ENCODE measurements around the gene MMP2.

The MMP2 gene

GRCh38 chr16:55508941-55509931, 30.2 kb downstream of the MMP2 start, which contains the start of gene LPCAT2:
Gene LPCAT2 (plus strand): TSS chr16:55509072. CDS start chr16:55509182, 110 bp downstream.
- no peak for FAIRE-seq
- peak; percentile 65 for DNase-seq (ENCODE audit: insufficient read length, low spot score)

GRCh38 chr16:55510185-55510805, 31.3 kb downstream of the MMP2 start:
- no peak for DNase-seq (ENCODE audit: insufficient read length, low spot score)
- FAIRE-seq = no peak

DNA sequence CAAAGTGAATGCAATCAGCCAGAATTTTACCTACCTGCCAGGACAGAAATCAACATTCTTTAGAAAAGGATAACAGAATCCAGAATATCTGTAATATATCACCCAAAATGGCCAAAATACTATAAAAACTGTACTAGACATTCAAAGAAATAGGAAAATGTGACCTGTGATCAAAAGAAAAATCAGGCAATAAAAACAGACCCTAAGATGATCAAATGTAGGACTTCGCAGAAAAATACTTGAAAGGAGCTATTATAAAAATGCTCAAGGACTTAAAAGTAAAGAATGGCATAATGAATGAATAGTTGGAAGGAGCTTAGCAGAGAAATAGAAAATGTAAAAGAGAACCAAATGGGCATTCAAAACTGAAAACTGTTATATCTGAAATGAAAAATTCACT, 33.9 kb downstream of the MMP2 start:
- DNase-seq (ENCODE audit: insufficient read length, low spot score) (no peak), FAIRE-seq (no peak)

GRCh38 chr16:55513616-55514015, 34.6 kb downstream of the MMP2 start:
- FAIRE-seq (no peak), DNase-seq (ENCODE audit: insufficient read length, low spot score) (no peak)

DNA sequence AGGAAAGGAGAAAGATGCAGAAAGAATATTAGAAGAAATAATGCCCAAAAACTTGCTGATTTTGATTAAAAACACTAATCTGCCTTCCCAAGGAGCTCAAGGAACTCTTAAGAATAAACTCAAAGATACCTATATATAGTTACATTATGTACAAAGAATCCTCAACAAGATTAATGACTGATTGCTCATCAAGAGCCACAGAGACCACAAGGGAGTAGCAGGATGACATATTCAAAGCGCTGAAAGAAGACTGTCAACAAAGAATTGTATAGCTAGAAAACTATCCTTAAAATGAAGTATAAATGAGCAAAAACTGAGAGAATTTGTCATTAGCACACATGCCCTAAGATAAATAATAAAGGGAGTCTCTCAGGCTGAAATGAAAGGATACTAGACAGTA, 36.1 kb downstream of the MMP2 start:
- DNase-seq (ENCODE audit: insufficient read length, low spot score) (no peak), FAIRE-seq (no peak)

- DNase-seq (ENCODE audit: insufficient read length, low spot score) (no peak), FAIRE-seq (no peak)
Observed at GRCh38 chr16:55521792-55522191, 42.8 kb downstream of the MMP2 start.

- DNase-seq (ENCODE audit: insufficient read length, low spot score) (no peak), FAIRE-seq (no peak)
Observed at GRCh38 chr16:55526441-55526840, 47.4 kb downstream of the MMP2 start.

DNA sequence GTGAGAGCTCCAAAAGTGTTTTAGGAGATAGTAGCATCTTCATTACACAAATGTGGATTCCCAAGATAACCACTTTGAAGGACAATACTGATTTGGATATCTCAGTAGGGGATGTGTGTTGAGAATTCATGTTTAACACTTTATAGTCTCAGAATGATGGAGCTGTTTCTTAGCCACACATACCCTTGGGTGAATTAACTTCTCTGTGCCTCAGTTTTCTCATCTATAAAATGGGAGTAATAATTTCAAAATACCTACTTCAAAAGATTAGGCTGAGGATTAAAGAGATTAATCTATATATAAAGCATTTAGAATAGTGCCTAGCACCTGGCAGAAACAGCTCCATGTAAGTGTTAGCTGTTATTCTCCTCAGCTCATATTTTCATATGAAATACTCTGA, 48.9 kb downstream of the MMP2 start:
- DNase-seq (ENCODE audit: insufficient read length, low spot score) (no peak), FAIRE-seq (no peak)

GRCh38 chr16:55529018-55529417, 50.0 kb downstream of the MMP2 start:
- DNase-seq (ENCODE audit: insufficient read length, low spot score) (no peak), FAIRE-seq (no peak)

DNA sequence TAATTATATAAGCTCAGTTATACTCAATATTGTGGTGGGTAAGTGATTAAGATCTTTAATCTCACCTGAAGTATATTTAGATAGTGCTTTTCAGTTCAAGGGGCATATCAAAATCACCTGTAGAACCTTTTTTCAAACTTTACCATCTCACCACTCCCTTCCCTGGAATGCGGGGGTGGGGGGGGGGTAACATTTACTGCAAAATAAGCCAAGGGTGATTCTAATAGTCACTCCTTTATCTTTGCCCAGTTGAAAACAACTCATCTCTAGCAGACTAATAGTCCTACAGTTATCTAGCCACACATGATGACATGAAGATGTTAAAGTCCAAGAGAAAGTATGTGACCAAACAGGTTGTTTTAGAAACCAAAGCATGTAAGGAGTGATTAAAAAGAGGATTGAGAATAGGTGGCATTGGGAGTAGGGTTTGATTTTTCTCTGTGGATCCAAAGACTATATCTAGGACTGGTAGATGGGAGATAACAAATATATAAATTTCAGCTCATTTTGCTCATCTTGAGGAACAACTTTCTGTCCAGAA, 51.4 kb downstream of the MMP2 start:
- DNase-seq (ENCODE audit: insufficient read length, low spot score) (no peak), FAIRE-seq (no peak)

- no peak for FAIRE-seq
Observed at GRCh38 chr16:55532227-55532626, 53.2 kb downstream of the MMP2 start.

GRCh38 chr16:55534756-55535155, 55.8 kb downstream of the MMP2 start:
- no peak for FAIRE-seq

More at GRCh38 chr16:55532227-55532626, 53.2 kb downstream of the MMP2 start:
- DNase-seq (ENCODE audit: insufficient read length, low spot score) = no peak

DNA sequence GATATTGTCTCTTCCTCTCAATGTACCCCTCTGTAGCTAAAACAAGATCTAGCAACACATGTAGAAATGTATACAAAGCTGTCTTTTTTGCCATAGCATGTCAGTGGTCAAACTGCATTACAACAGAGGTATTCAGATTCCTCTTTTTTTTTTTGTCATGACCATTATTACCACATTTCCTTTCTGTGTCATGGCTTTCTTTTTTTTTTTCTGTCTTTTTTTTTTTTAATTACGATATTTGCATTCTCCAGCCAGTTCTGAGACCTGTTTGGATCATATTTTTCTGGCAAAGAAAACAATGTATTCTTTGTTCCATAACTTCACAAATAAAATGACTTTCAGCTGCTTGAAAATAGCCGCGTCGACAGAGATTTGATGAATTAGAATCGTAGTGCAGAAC, 60.1 kb downstream of the MMP2 start:
- FAIRE-seq (no peak), DNase-seq (ENCODE audit: insufficient read length, low spot score) (no peak)

More at GRCh38 chr16:55534756-55535155, 55.8 kb downstream of the MMP2 start:
- DNase-seq (ENCODE audit: insufficient read length, low spot score) = no peak

- no peak for DNase-seq (ENCODE audit: insufficient read length, low spot score)
- FAIRE-seq = no peak
Observed at GRCh38 chr16:55539488-55539887, 60.5 kb downstream of the MMP2 start.

DNA sequence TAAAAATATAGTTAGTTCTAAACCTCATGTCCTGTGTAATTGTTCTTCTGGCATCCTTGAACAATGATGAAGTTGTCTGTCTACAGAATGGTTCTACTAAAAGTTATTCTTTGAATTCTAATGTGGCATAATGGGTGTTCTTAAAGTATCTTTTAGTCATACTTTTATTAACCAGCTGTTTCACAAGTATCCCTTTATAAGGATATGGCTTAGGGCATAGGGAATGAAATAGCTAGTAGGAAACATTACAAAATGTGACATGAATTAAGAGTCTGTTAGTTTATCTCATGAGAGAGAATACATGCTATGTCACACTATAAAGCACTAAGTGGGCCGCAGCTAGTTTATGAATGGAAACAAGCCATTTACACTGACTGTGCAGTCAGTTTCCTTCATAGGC, 61.2 kb downstream of the MMP2 start:
- FAIRE-seq (no peak), DNase-seq (ENCODE audit: insufficient read length, low spot score) (no peak)

DNA sequence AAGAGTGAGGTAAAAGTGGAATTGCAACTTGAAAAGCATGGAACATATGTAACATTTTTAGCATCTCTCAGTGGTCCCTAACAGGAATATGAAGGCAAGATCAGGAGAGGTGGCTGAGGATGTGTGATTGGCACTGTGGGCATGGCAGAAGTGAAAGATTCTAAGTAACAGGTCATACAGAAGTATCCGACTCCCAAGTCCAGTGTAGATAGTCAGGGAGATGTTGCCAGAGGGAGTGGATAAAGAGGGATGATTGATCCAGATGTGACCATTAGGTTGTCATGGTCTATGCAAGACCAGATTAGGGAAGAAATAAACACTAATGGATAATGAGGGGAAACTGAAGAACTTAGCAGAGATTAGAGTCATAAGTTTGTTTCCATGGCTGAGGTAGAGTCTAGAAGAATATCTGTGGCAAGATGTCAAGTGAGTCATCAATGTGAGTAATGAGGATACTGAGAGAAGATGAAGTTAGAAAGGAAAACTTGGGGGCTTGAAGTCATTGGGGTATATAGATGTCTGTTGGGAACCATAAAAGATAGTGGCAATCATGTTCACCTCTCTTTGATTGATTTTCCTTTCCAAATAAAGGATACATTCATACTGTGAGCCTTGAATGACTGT, 63.6 kb downstream of the MMP2 start:
- DNase-seq (ENCODE audit: insufficient read length, low spot score) (peak; percentile 5), FAIRE-seq (peak; percentile 44)

GRCh38 chr16:55543472-55543871, 64.5 kb downstream of the MMP2 start:
- no peak for FAIRE-seq
- DNase-seq (ENCODE audit: insufficient read length, low spot score) = peak; percentile 8

DNA sequence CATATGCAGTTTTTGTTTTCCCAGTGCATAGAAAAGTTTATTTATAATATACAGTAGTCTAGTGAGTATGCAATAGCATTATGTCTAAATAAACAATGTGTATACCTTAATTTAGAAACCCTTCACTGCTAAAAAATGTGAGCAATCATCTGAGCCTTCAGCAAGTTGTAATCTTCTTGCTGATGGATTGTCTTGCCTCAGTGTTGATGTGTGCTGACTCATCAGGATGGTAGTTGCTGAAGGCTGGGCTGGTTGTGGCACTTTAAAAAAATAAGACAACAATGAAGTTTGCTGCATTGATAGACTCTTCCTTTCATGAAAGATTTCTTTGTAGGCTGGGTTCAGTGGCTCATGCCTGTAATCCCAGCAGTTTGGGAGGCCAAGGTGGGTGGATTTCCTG, 73.6 kb downstream of the MMP2 start:
- DNase-seq (ENCODE audit: insufficient read length, low spot score) (peak; percentile 15), FAIRE-seq (no peak)

DNA sequence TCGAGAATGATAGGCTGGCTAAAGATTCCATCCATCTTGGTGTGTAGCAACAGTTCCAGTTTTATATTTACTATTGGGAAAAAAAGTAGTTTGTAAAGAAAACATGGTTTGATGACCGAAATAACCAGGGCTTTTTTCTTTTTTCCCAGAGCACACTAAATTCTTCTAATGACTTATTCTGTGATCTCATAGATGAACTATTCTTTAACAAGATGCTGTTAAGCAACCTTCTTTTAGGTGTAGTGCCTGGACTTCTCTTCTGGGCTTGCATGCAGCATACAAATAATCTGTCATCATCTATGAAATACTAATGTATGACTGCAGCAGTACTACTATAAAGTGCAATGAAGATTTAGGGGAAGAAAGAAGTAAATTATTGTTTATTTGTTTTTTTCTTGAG, 76.4 kb downstream of the MMP2 start:
- FAIRE-seq (no peak), DNase-seq (ENCODE audit: insufficient read length, low spot score) (no peak)
